H9 (cell line): ENCODE measurements around the gene INTS1. TPM values are rescaled to one million over a fixed set of nuclear protein-coding genes. Genes with fewer than 3 reads are reported as not detected.
"Not testable (repeated sequence)": the region's sequence is repeated elsewhere in the genome, so short reads cannot be mapped to it uniquely, and the experiment has no call there.

Source experiments
- DNase-seq: peaks from one replicate; pipeline ENCODE4 v3.0.0-alpha.2; 2017
- H2AFZ ChIP-seq: one replicate; pipeline ENCODE4 v1.6.1; 2013; ENCODE audit warnings: mild to moderate bottlenecking, low read length, control low read depth, moderate library complexity
- H2AK5ac ChIP-seq: 2 replicates; pipeline ENCODE4 v1.6.1; 2013; ENCODE audit warnings: low read length, control low read depth, mixed read lengths; ENCODE audit not compliant: insufficient read length
- H2BK120ac ChIP-seq: one replicate; pipeline ENCODE4 v1.6.1; 2013; ENCODE audit warnings: low read depth, mild to moderate bottlenecking, low read length, control low read depth, inconsistent platforms; ENCODE audit not compliant: poor library complexity, severe bottlenecking
- H2BK12ac ChIP-seq: 2 replicates; pipeline ENCODE4 v1.6.1; 2013; ENCODE audit warnings: low read length, control low read depth, mixed read lengths, low read depth; ENCODE audit not compliant: insufficient read length
- H2BK15ac ChIP-seq: 2 replicates; pipeline ENCODE4 v1.6.1; 2013; ENCODE audit warnings: low read depth, low read length, control low read depth
- H2BK20ac ChIP-seq: one replicate; pipeline ENCODE4 v1.6.1; 2013; ENCODE audit warnings: low read depth, mild to moderate bottlenecking, low read length, control low read depth, inconsistent platforms; ENCODE audit not compliant: poor library complexity, severe bottlenecking
- H2BK5ac ChIP-seq: 2 replicates; pipeline ENCODE4 v1.6.1; 2013; ENCODE audit warnings: low read length, control low read depth, mixed read lengths; ENCODE audit not compliant: insufficient read length
- H3K14ac ChIP-seq: 2 replicates; pipeline ENCODE4 v1.6.1; 2013; ENCODE audit warnings: low read length, control low read depth; ENCODE audit not compliant: insufficient read depth
- H3K18ac ChIP-seq: 2 replicates; pipeline ENCODE4 v1.6.1; 2013; ENCODE audit warnings: low read depth, mild to moderate bottlenecking, mixed read lengths, low read length, control low read depth; ENCODE audit not compliant: insufficient read length
- H3K23ac ChIP-seq: 2 replicates; pipeline ENCODE4 v1.6.1; 2013; ENCODE audit warnings: low read length, control low read depth, mixed read lengths, low read depth; ENCODE audit not compliant: insufficient read length
- H3K23me2 ChIP-seq: 2 replicates; pipeline ENCODE4 v1.6.1; 2013; ENCODE audit warnings: low read depth, mild to moderate bottlenecking, mixed read lengths, low read length, control low read depth; ENCODE audit not compliant: insufficient read length, poor library complexity, severe bottlenecking
- H3K27ac ChIP-seq: 2 replicates; pipeline ENCODE4 v1.5.1; 2013; ENCODE audit warnings: low read length, control low read depth, mixed read lengths, low read depth; ENCODE audit not compliant: insufficient read length
- H3K27me3 ChIP-seq: 2 replicates; pipeline ENCODE4 v1.6.1; 2013; ENCODE audit warnings: low read length, control low read depth, inconsistent platforms; ENCODE audit not compliant: insufficient read depth
- H3K4ac ChIP-seq: 2 replicates; pipeline ENCODE4 v1.6.1; 2013; ENCODE audit warnings: low read depth, mild to moderate bottlenecking, control low read depth, inconsistent platforms, low read length, moderate library complexity
- H3K4me1 ChIP-seq: 2 replicates; pipeline ENCODE4 v1.6.1; 2013; ENCODE audit warnings: low read length, control low read depth, inconsistent platforms; ENCODE audit not compliant: insufficient read depth
- H3K4me2 ChIP-seq: 2 replicates; pipeline ENCODE4 v1.6.1; 2013; ENCODE audit warnings: low read length, control low read depth, mixed read lengths; ENCODE audit not compliant: insufficient read length, insufficient read depth
- H3K56ac ChIP-seq: 2 replicates; pipeline ENCODE4 v1.6.1; 2013; ENCODE audit warnings: low read depth, mild to moderate bottlenecking, mixed read lengths, low read length, control low read depth; ENCODE audit not compliant: insufficient read length
- H3K79me1 ChIP-seq: 2 replicates; pipeline ENCODE4 v1.6.1; 2013; ENCODE audit warnings: low read depth, mild to moderate bottlenecking, moderate library complexity, low read length, control low read depth, inconsistent platforms; ENCODE audit not compliant: insufficient read depth, poor library complexity, severe bottlenecking
- H3K79me2 ChIP-seq: 2 replicates; pipeline ENCODE4 v1.6.1; 2013; ENCODE audit warnings: low read length, control low read depth, inconsistent platforms; ENCODE audit not compliant: insufficient read depth
- H3K9ac ChIP-seq: 2 replicates; pipeline ENCODE4 v1.6.1; 2013; ENCODE audit warnings: low read length, control low read depth, mixed read lengths; ENCODE audit not compliant: insufficient read length; ENCODE audit errors: extremely low read depth
- H3K9me3 ChIP-seq: one replicate; pipeline ENCODE4 v1.6.1; 2013; ENCODE audit warnings: low read depth, low read length, inconsistent platforms; ENCODE audit not compliant: control insufficient read depth
- H3T11ph ChIP-seq: one replicate; pipeline ENCODE4 v1.6.1; 2013; ENCODE audit warnings: mild to moderate bottlenecking, low read length, control low read depth, inconsistent platforms
- H4K20me1 ChIP-seq: one replicate; pipeline ENCODE4 v1.6.1; 2013; ENCODE audit not compliant: control insufficient read depth, insufficient read length, insufficient read depth
- H4K5ac ChIP-seq: 2 replicates; pipeline ENCODE4 v1.6.1; 2013; ENCODE audit warnings: low read depth, mild to moderate bottlenecking, mixed read lengths, low read length, control low read depth; ENCODE audit not compliant: insufficient read length
- H4K8ac ChIP-seq: replicated peaks from 2 replicates; pipeline ENCODE4 v1.6.1; 2013; ENCODE audit warnings: low read length, control low read depth, mixed read lengths, low read depth; ENCODE audit not compliant: insufficient read length
- H4K91ac ChIP-seq: 2 replicates; pipeline ENCODE4 v1.6.1; 2013; ENCODE audit warnings: low read depth, mild to moderate bottlenecking, moderate library complexity, mixed read lengths, low read length, control low read depth; ENCODE audit not compliant: insufficient read length
- H3K27ac Mint-ChIP-seq, 3 experiments: 2 replicates in 2 of 3; 3 replicates in 1 of 3; pipeline ENCODE4 v1.8.0; 2020 to 2021; ENCODE audit warnings: mixed read lengths in 3 of 3, mild to moderate bottlenecking in 1 of 3, moderate library complexity in 1 of 3
- H3K27me3 Mint-ChIP-seq: 2 replicates; pipeline ENCODE4 v1.8.0; 2021; ENCODE audit warnings: low read depth, mild to moderate bottlenecking, moderate library complexity, mixed read lengths
- H3K36me3 Mint-ChIP-seq, 3 experiments: 2 replicates in 2 of 3; 3 replicates in 1 of 3; pipeline ENCODE4 v1.8.0; 2020 to 2021; ENCODE audit warnings: low read depth in 3 of 3, mixed read lengths in 3 of 3; ENCODE audit not compliant: insufficient read depth in 1 of 3
- H3K4me1 Mint-ChIP-seq, 2 experiments: 2 replicates each; pipeline ENCODE4 v1.8.0; 2020; ENCODE audit warnings: mixed read lengths in 2 of 2
- H3K4me3 Mint-ChIP-seq, 2 experiments: 2 replicates in 1 of 2; 3 replicates in 1 of 2; pipeline ENCODE4 v1.8.0; 2020 to 2021; ENCODE audit warnings: mild to moderate bottlenecking in 2 of 2, mixed read lengths in 2 of 2, moderate library complexity in 1 of 2
- H3K9me3 Mint-ChIP-seq, 2 experiments: 2 replicates in 1 of 2; 3 replicates in 1 of 2; pipeline ENCODE4 v1.8.0; 2020; ENCODE audit warnings: mild to moderate bottlenecking in 2 of 2, mixed read lengths in 2 of 2, moderate library complexity in 1 of 2
- CTCF ChIP-seq: fragments of 200-600 bp; sonication (generic); conservative IDR thresholded peaks from 3 replicates; pipeline ENCODE4 v1.8.0; 2021; ENCODE audit warnings: antibody characterized with exemption, mild to moderate bottlenecking
- WGBS: extraction: QIAGEN DNeasy Blood & Tissue Kit; methylation state at CpG from one replicate; pipeline ENCODE4 v1.1.7; 2013; ENCODE audit warnings: missing lambda C conversion rate, low lambda C conversion rate, mixed read lengths; ENCODE audit not compliant: insufficient read length; ENCODE audit errors: extremely low coverage; 5-methylcytosine and 5-hydroxymethylcytosine counted together
- total RNA-seq: library from RNA; stranded (reverse); gene quantifications from 2 replicates; pipeline ENCODE4 v1.2.1, GENCODE V29; 2021

The INTS1 gene
- total RNA-seq, 1 experiment from 2014 or later: 133 TPM

GRCh38 chr7:1444214-1444924 is 59.8 kb downstream of the INTS1 start:
- no peak overlapping the region for H3K23ac ChIP-seq

GRCh38 chr7:1443587-1444200 is 60.5 kb downstream of the INTS1 start:
- not testable (repeated sequence) for H3T11ph ChIP-seq, H3K79me2 ChIP-seq, H2BK5ac ChIP-seq, H3K4me1 ChIP-seq, H3K23me2 ChIP-seq, H2AFZ ChIP-seq, H2BK15ac ChIP-seq, H3K14ac ChIP-seq, H4K8ac ChIP-seq, H3K27me3 Mint-ChIP-seq, H2BK120ac ChIP-seq, H4K5ac ChIP-seq, H3K56ac ChIP-seq, H3K79me1 ChIP-seq, H3K4me2 ChIP-seq, H3K4ac ChIP-seq, DNase-seq, H4K20me1 ChIP-seq, H3K23ac ChIP-seq, H2BK12ac ChIP-seq, H2AK5ac ChIP-seq, H3K18ac ChIP-seq, H3K9me3 ChIP-seq, H3K36me3 Mint-ChIP-seq, H2BK20ac ChIP-seq, H3K27ac Mint-ChIP-seq, H3K9me3 Mint-ChIP-seq, H3K27ac ChIP-seq, H3K4me3 Mint-ChIP-seq, H3K27me3 ChIP-seq, H4K91ac ChIP-seq, H3K9ac ChIP-seq, H3K4me1 Mint-ChIP-seq
- no CpG with 5 or more reads among the region's 42 CpGs for WGBS

More at GRCh38 chr7:1444214-1444924, 59.8 kb downstream of the INTS1 start:
- Histone ChIP-seq H4K20me1 (no peaks in the 10 kb centered on the region), H3K4ac (no peak overlapping the region), H2BK5ac (no peak overlapping the region), H3T11ph (no peak overlapping the region), H3K23me2 (no peaks in the 10 kb centered on the region), H2BK15ac (no peak overlapping the region), H4K91ac (no peak overlapping the region), H3K79me2 (no peaks in the 10 kb centered on the region), H3K9ac (no peak overlapping the region), H4K5ac (no peak overlapping the region), H3K4me2 (no peak overlapping the region), H2AFZ (no peak overlapping the region), H2AK5ac (no peak overlapping the region), H3K27ac (no peak overlapping the region), H2BK20ac (no peak overlapping the region), H2BK120ac (no peak overlapping the region), H3K56ac (no peak overlapping the region), H3K27me3 (no peaks in the 10 kb centered on the region), H3K14ac (no peak overlapping the region), H4K8ac (no peak overlapping the region), H3K4me1 (no peaks in the 10 kb centered on the region), H2BK12ac (no peak overlapping the region), H3K18ac (no peak overlapping the region), H3K79me1 (no peaks in the 10 kb centered on the region), H3K9me3 (no peaks in the 10 kb centered on the region)
- Mint-ChIP-seq H3K4me1 (peaks cover 3% of the 10 kb centered on the region in 2 experiments; a peak in 1 of 4 replicates), H3K4me3 (no peak overlapping the region), H3K36me3 (no peaks in the 10 kb centered on the region), H3K27ac (no peak overlapping the region), H3K9me3 (no peaks in the 10 kb centered on the region; a peak in 1 of 5 replicates), H3K27me3 (no peaks in the 10 kb centered on the region)
- DNase-seq: no peak
- TF ChIP-seq CTCF: no peak
- no CpG with 5 or more reads among the region's 45 CpGs for WGBS
